HepG2 (cell line): ENCODE data around the gene VAMP5. TPM values are rescaled to one million over a fixed set of nuclear protein-coding genes. Genes with fewer than 3 reads are reported as not detected.

Experiments
- ATAC-seq: fragments of 200-7000 bp; cut with Tn5 transposase; 3 replicates; pipeline ENCODE4 v1.9.1; 2020; ENCODE audit warnings: mild to moderate bottlenecking, moderate library complexity
- BruUV-seq: library from RNA; stranded (reverse); fragments of 400-500 nt; replicated peaks from 2 replicates; lab custom pipeline; 2021; lab: Mats Ljungman, UMichigan
- CTCF ChIA-PET: fragments of 300-600 bp; formaldehyde crosslinking; extraction: SDS; loops from one replicate; lab custom pipeline; 2021; ENCODE audit warnings: low total read pairs, inconsistent platforms, low intra/inter-chr PET ratio; lab: Yijun Ruan, JAX
- POLR2A ChIA-PET: fragments of 350-600 bp; sonication (Branson Sonifier 250); formaldehyde crosslinking; loops from one replicate; lab custom pipeline; 2020; ENCODE audit warnings: antibody characterized with exemption, inconsistent platforms; lab: Yijun Ruan, JAX
- DNase-seq: peaks from one replicate; pipeline ENCODE4 v3.0.0-alpha.2; 2015; ENCODE audit warnings: low spot score
- FAIRE-seq: peaks from 3 replicates; lab custom pipeline; 2011; peaks lifted over from hg19 to GRCh38; lab: Jason Lieb, UNC
- H2AFZ ChIP-seq: one replicate; pipeline ENCODE4 v1.6.1; 2011; ENCODE audit warnings: low read length, inconsistent platforms
- H3K27ac ChIP-seq: fragments of 300-600 bp; 3 replicates; pipeline ENCODE4 v1.8.0; 2011; ENCODE audit warnings: mixed run types, mild to moderate bottlenecking, mixed read lengths, low read length, inconsistent platforms; ENCODE audit not compliant: insufficient read depth; ENCODE audit errors: extremely low read length
- H3K27me3 ChIP-seq, 2 experiments: fragments of 200-600 bp in 1 of 2; 2 replicates in 1 of 2; 3 replicates in 1 of 2; pipeline versions ENCODE4 v1.6.0 to v1.8.0; 2011; ENCODE audit warnings: low read length in 2 of 2, mild to moderate bottlenecking in 2 of 2, moderate library complexity in 2 of 2, inconsistent platforms in 1 of 2; ENCODE audit not compliant: insufficient read depth in 2 of 2, control insufficient read depth in 1 of 2
- H3K36me3 ChIP-seq, 2 experiments: fragments of 200-600 bp in 1 of 2; replicated peaks in 1 of 2; 2 replicates in 1 of 2; 3 replicates in 1 of 2; pipeline versions ENCODE4 v1.5.1 to v1.8.0; 2011; ENCODE audit warnings: low read length in 2 of 2, inconsistent platforms in 1 of 2; ENCODE audit not compliant: insufficient read depth in 2 of 2, control insufficient read depth in 1 of 2
- H3K4me1 ChIP-seq: 2 replicates; pipeline ENCODE4 v1.5.1; 2012; ENCODE audit warnings: low read length, inconsistent platforms; ENCODE audit not compliant: insufficient read depth
- H3K4me2 ChIP-seq: 2 replicates; pipeline ENCODE4 v1.6.0; 2011; ENCODE audit warnings: low read depth, low read length, inconsistent platforms
- H3K4me3 ChIP-seq, 3 experiments: fragments of 200-600 bp in 1 of 3; sonication (generic), shearing (Covaris generic) in 1 of 3; replicated peaks in 1 of 3; 2 replicates each; pipeline ENCODE4 v1.5.1; 2011 to 2016; ENCODE audit warnings: low read length in 3 of 3, inconsistent platforms in 2 of 3, low read depth in 2 of 3, mild to moderate bottlenecking in 2 of 3, control low read depth in 1 of 3, mixed read lengths in 1 of 3; ENCODE audit not compliant: insufficient read depth in 1 of 3
- H3K79me2 ChIP-seq: one replicate; pipeline ENCODE4 v1.6.1; 2011; ENCODE audit warnings: low read length, inconsistent platforms; ENCODE audit not compliant: insufficient read depth
- H3K9ac ChIP-seq: 2 replicates; pipeline ENCODE4 v1.6.0; 2011; ENCODE audit warnings: mild to moderate bottlenecking, low read depth, low read length, inconsistent platforms; ENCODE audit not compliant: insufficient read depth
- H3K9me3 ChIP-seq: 2 replicates; pipeline ENCODE4 v1.5.1; 2012; ENCODE audit warnings: mild to moderate bottlenecking, low read length
- H4K20me1 ChIP-seq: 2 replicates; pipeline ENCODE4 v1.6.0; 2011; ENCODE audit warnings: inconsistent platforms, mild to moderate bottlenecking, low read length, moderate library complexity; ENCODE audit not compliant: insufficient read depth
- CCDC6 ChIP-seq: sonication (generic); formaldehyde crosslinking; IDR thresholded peaks from 2 replicates; pipeline ENCODE4 v1.8.1; 2022; ENCODE audit warnings: mild to moderate bottlenecking, missing genetic modification reagents, moderate library complexity
- CHD2 ChIP-seq: IDR thresholded peaks from 2 replicates; pipeline ENCODE4 v1.6.1; 2011; ENCODE audit warnings: low read depth, low read length, improper control_type of control experiment
- ELF4 ChIP-seq: sonication (generic); formaldehyde crosslinking; IDR thresholded peaks from 2 replicates; pipeline ENCODE4 v1.5.0; 2020; ENCODE audit warnings: missing genetic modification reagents, mild to moderate bottlenecking, moderate library complexity, borderline replicate concordance
- FUBP1 ChIP-seq: sonication (generic); formaldehyde crosslinking; IDR thresholded peaks from 2 replicates; pipeline ENCODE4 v1.5.1; 2020; ENCODE audit warnings: missing genetic modification reagents, mild to moderate bottlenecking, borderline replicate concordance
- GABPA ChIP-seq, 2 experiments: IDR thresholded peaks; 2 replicates each; pipeline ENCODE4 v1.6.1; 2011 to 2016; ENCODE audit warnings: low read depth in 2 of 2, low read length in 1 of 2, missing biosample characterization in 1 of 2, missing genetic modification characterization in 1 of 2
- GMEB2 ChIP-seq: IDR thresholded peaks from 2 replicates; pipeline ENCODE4 v1.6.1; 2016; ENCODE audit warnings: missing biosample characterization, missing genetic modification reagents, low read depth
- MBD4 ChIP-seq: IDR thresholded peaks from 2 replicates; pipeline ENCODE4 v1.6.1; 2012; ENCODE audit warnings: low read length, inconsistent platforms, borderline replicate concordance
- MEIS1 ChIP-seq: sonication (generic); formaldehyde crosslinking; IDR thresholded peaks from 2 replicates; pipeline ENCODE4 v1.9.0; 2021; ENCODE audit warnings: mild to moderate bottlenecking, missing genetic modification reagents, moderate library complexity, borderline replicate concordance
- PAX8 ChIP-seq: sonication (generic); formaldehyde crosslinking; IDR thresholded peaks from 2 replicates; pipeline ENCODE4 v1.8.0; 2022; ENCODE audit warnings: mild to moderate bottlenecking, missing genetic modification reagents, borderline replicate concordance
- XRCC5 ChIP-seq: fragments of 200-400 bp; formaldehyde crosslinking; optimal IDR thresholded peaks from 2 replicates; pipeline ENCODE3; 2017; ENCODE audit warnings: mild to moderate bottlenecking, low read length
- ZNF260 ChIP-seq: sonication (generic); formaldehyde crosslinking; IDR thresholded peaks from 2 replicates; pipeline ENCODE4 v1.4.0; 2020; ENCODE audit warnings: missing genetic modification reagents, low read depth, mild to moderate bottlenecking, borderline replicate concordance
- ZNF34 ChIP-seq: sonication (generic); formaldehyde crosslinking; IDR thresholded peaks from 2 replicates; pipeline ENCODE4 v1.4.0; 2020; ENCODE audit warnings: mild to moderate bottlenecking, missing genetic modification reagents, borderline replicate concordance
- ZNF639 ChIP-seq: conservative IDR thresholded peaks from 2 replicates; pipeline ENCODE4 v1.6.1; 2018; ENCODE audit warnings: missing genetic modification reagents
- WGBS: methylation state at CpG from one replicate; pipeline ENCODE4 v1.1.6; 2017; ENCODE audit warnings: low lambda C conversion rate; 5-methylcytosine and 5-hydroxymethylcytosine counted together
- in situ Hi-C: cut with HindIII; loops from 2 replicates; pipeline ENCODE4 v1.10.0; 2017; ENCODE audit warnings: low pct_unique_long_range_greater_than_20kb; ENCODE audit not compliant: extremely low pct_ligation_motif_present
- intact Hi-C: fragments of 100-400 bp; cut with micrococcal nuclease; formaldehyde crosslinking; loops from one replicate; pipeline ENCODE4 v1.10.0; 2022; ENCODE audit not compliant: unreplicated experiment
- polyA plus RNA-seq, 8 experiments: library from polyadenylated mRNA; depleted of rRNA in 3 of 8; stranded (reverse) in 7 of 8; unstranded in 1 of 8; fragments of >200 nt; fragmentation: Illumina TruSeq in 4 of 8; extraction: Trizol in 4 of 8; gene quantifications; 2 replicates each; pipeline versions ENCODE4 v1.2.1 to v1.2.3, GENCODE V29; 2011 to 2016; ENCODE audit warnings: low read depth in 4 of 8, missing spikeins in 1 of 8, mixed read lengths in 1 of 8; ENCODE audit not compliant: insufficient read depth in 1 of 8
- total RNA-seq, 5 experiments: library from RNA; depleted of rRNA; stranded (reverse); fragments of >200 nt; fragmentation: Illumina TruSeq; extraction: Trizol; gene quantifications; 2 replicates each; pipeline ENCODE4 v1.2.3, GENCODE V29; 2016; ENCODE audit warnings: low read depth in 1 of 5
- TF ChIP-seq, protein P1 (sequence below): sonication (generic); formaldehyde crosslinking; IDR thresholded peaks from 2 replicates; pipeline ENCODE4; 2020; ENCODE audit warnings: missing genetic modification reagents, mild to moderate bottlenecking, borderline replicate concordance

The VAMP5 gene
- total and polyA plus RNA-seq, 2 of the 13 experiments (the other 11 are each of a cell fraction or from before 2014, with no cell fraction given): 7.2 to 56.7 TPM

DNA sequence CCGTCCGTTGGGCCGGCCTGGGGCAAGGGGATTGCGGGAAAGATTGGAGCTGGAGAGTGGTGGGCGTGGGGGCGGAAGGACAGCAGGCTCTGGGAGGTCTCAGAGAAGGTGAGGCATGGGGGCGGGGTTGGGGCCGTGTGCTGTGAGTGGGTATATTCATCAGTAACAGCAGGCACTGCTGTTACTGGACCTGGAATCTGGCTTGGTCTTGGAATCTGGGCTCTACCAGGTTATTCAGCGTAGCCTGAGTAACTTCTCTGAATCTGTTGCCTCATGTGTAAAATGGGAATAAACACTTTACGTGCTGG, 11.7 kb downstream of the VAMP5 start:
- BruUV-seq: no TSS peak
- Histone ChIP-seq H3K27me3 (no peaks in the 10 kb centered on the region; a peak in 1 of 5 replicates), H4K20me1 (0 out of 2 replicates have a peak, but pooled peaks cover 3% of the 10 kb centered on the region), H2AFZ (no peak overlapping the region), H3K79me2 (peaks cover 29% of the 10 kb centered on the region), H3K4me2 (peak overlapping the region; percentile 94), H3K4me3 (peak overlapping the region; percentile 88 to 97 (median 90)), H3K4me1 (peaks cover 86% of the 10 kb centered on the region), H3K9ac (peak overlapping the region; percentile 85), H3K9me3 (no peaks in the 10 kb centered on the region), H3K27ac (peak overlapping the region; percentile 80), H3K36me3 (peaks cover 6 to 36% of the 10 kb centered on the region in 2 experiments)
- FAIRE-seq: no peak
- CTCF ChIA-PET: no interaction called here
- POLR2A ChIA-PET: interaction anchor here (0.6 to 25.9 kb wide), 19 partner anchors 3 to 289 kb away, joined by 3 to 795 read pairs (median 6); partner anchors contain the start of genes C2orf68, ELMOD3, GGCX and MAT2A
- ATAC-seq: peak; percentile 13
- WGBS: 2% methylated on average over 10 of the region's 10 CpGs
- in situ Hi-C loops (no loop called here), intact Hi-C loops (loop anchor here (5.0 kb wide), 1 partner anchor 174 kb away; no protein-coding TSS in a partner anchor)
- no peak for DNase-seq
- TF ChIP-seq GMEB2: no peak
- TF ChIP-seq CHD2: no peak
- no peak for TF ChIP-seq FUBP1 (CRISPR knock-in tag)
- TF ChIP-seq ELF4 (CRISPR knock-in tag): no peak
- TF ChIP-seq MBD4: no peak
- 0 out of 2 replicates have a peak, but pooled peaks have one; percentile 6 for TF ChIP-seq PAX8 (CRISPR knock-in tag)
- no peak for TF ChIP-seq XRCC5
- TF ChIP-seq ZNF34 (CRISPR knock-in tag): no peak
- no peak for TF ChIP-seq GABPA (IDR thresholded peaks at IDR 0.05; ENCODE audit: low read depth, low read length)
- no peak for TF ChIP-seq GABPA (CRISPR knock-in tag; IDR thresholded peaks at IDR 0.05; ENCODE audit: low read depth)
- peak; percentile 55; the same call in 1 of the 2 replicates for TF ChIP-seq CCDC6
- TF ChIP-seq, protein P1, sequence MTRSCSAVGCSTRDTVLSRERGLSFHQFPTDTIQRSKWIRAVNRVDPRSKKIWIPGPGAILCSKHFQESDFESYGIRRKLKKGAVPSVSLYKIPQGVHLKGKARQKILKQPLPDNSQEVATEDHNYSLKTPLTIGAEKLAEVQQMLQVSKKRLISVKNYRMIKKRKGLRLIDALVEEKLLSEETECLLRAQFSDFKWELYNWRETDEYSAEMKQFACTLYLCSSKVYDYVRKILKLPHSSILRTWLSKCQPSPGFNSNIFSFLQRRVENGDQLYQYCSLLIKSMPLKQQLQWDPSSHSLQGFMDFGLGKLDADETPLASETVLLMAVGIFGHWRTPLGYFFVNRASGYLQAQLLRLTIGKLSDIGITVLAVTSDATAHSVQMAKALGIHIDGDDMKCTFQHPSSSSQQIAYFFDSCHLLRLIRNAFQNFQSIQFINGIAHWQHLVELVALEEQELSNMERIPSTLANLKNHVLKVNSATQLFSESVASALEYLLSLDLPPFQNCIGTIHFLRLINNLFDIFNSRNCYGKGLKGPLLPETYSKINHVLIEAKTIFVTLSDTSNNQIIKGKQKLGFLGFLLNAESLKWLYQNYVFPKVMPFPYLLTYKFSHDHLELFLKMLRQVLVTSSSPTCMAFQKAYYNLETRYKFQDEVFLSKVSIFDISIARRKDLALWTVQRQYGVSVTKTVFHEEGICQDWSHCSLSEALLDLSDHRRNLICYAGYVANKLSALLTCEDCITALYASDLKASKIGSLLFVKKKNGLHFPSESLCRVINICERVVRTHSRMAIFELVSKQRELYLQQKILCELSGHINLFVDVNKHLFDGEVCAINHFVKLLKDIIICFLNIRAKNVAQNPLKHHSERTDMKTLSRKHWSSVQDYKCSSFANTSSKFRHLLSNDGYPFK (CRISPR knock-in tag): no peak
- no peak for TF ChIP-seq ZNF260 (CRISPR knock-in tag)
- no peak for TF ChIP-seq ZNF639 (CRISPR knock-in tag)
- TF ChIP-seq MEIS1 (CRISPR knock-in tag): peak; percentile 67; the same call in 1 of the 2 replicates
